ENCODE data around the gene UBE2N. TPM values are rescaled to one million over a fixed set of nuclear protein-coding genes. Genes with fewer than 3 reads are reported as not detected.

The UBE2N gene

GRCh38 chr12:93358058-93358457 is 83.7 kb downstream of the UBE2N start:
- no peak overlapping the region for H2BK120ac ChIP-seq (ENCODE audit: low read depth, low read length)
- H3K27ac ChIP-seq (ENCODE audit: low read length, poor library complexity, severe bottlenecking), result no peak overlapping the region
- no peak overlapping the region for H2AK5ac ChIP-seq (ENCODE audit: low read length, severe bottlenecking)
- H3K4ac ChIP-seq (ENCODE audit: low read depth in 1 of 2, low read length in 2 of 2), result no peak overlapping the region
- no peaks in the 10 kb centered on the region for H3K79me1 ChIP-seq (replicated peaks; ENCODE audit: low read length, poor library complexity, severe bottlenecking)
- no peak overlapping the region for H4K8ac ChIP-seq (ENCODE audit: low read length)
- H3K36me3 ChIP-seq (ENCODE audit: control insufficient read depth in 1 of 2, insufficient read depth in 2 of 2, low read depth in 1 of 2, low read length in 2 of 2), result no peaks in the 10 kb centered on the region
- H3K14ac ChIP-seq (ENCODE audit: low read length in 2 of 2), result no peak overlapping the region
- no peak overlapping the region for H2BK12ac ChIP-seq (ENCODE audit: low read length in 2 of 2)
- no peak overlapping the region for H4K91ac ChIP-seq (ENCODE audit: low read length)
- WGBS, result 94% methylated on average over 2 of the region's 2 CpGs
- peaks cover 3% of the 10 kb centered on the region for H3K4me1 ChIP-seq (ENCODE audit: control insufficient read depth, insufficient read depth, low read depth, low read length)
- no peak overlapping the region for H3K4me2 ChIP-seq (ENCODE audit: low read length, poor library complexity, severe bottlenecking)
- H3K23ac ChIP-seq (ENCODE audit: low read length in 2 of 2), result no peak overlapping the region
- DNase-seq, result no peak
- no peaks in the 10 kb centered on the region for H3K27me3 ChIP-seq (ENCODE audit: control insufficient read depth in 1 of 2, insufficient read depth in 1 of 2, low read length in 2 of 2)
- no peak overlapping the region for H3K4me3 ChIP-seq (ENCODE audit: insufficient read depth in 1 of 2, low read depth in 1 of 2, low read length in 2 of 2)
- no peaks in the 10 kb centered on the region for H3K9me3 ChIP-seq (ENCODE audit: control insufficient read depth, low read length)
- H2AFZ ChIP-seq (ENCODE audit: low read depth, low read length), result no peak overlapping the region
- H2BK5ac ChIP-seq (ENCODE audit: low read depth, low read length, poor library complexity, severe bottlenecking), result no peak overlapping the region
- no peak overlapping the region for H3K18ac ChIP-seq (ENCODE audit: low read depth in 1 of 2, low read length in 2 of 2)
- no peak overlapping the region for H2BK15ac ChIP-seq (ENCODE audit: low read depth, poor library complexity, severe bottlenecking)
- no peak overlapping the region for H3K9ac ChIP-seq (ENCODE audit: low read length)

- H3K9ac ChIP-seq (ENCODE audit: low read length), result no peak overlapping the region
- H3K18ac ChIP-seq (ENCODE audit: low read depth in 1 of 2, low read length in 2 of 2), result no peak overlapping the region
- H3K23ac ChIP-seq (ENCODE audit: low read length in 2 of 2), result no peak overlapping the region
- no peak overlapping the region for H2BK12ac ChIP-seq (ENCODE audit: low read length in 2 of 2)
- H3K4me3 ChIP-seq (ENCODE audit: insufficient read depth in 1 of 2, low read depth in 1 of 2, low read length in 2 of 2), result no peak overlapping the region
- no peaks in the 10 kb centered on the region for H3K79me1 ChIP-seq (replicated peaks; ENCODE audit: low read length, poor library complexity, severe bottlenecking)
- no peak overlapping the region for H4K8ac ChIP-seq (ENCODE audit: low read length)
- 100% methylated on average over 3 of the region's 8 CpGs for WGBS
- no peak overlapping the region for H2AFZ ChIP-seq (ENCODE audit: low read depth, low read length)
- H3K27me3 ChIP-seq (ENCODE audit: control insufficient read depth in 1 of 2, insufficient read depth in 1 of 2, low read length in 2 of 2), result no peaks in the 10 kb centered on the region
- no peak overlapping the region for H2BK5ac ChIP-seq (ENCODE audit: low read depth, low read length, poor library complexity, severe bottlenecking)
- no peak overlapping the region for H3K4me2 ChIP-seq (ENCODE audit: low read length, poor library complexity, severe bottlenecking)
- no peaks in the 10 kb centered on the region for H3K9me3 ChIP-seq (ENCODE audit: control insufficient read depth, low read length)
- H3K14ac ChIP-seq (ENCODE audit: low read length in 2 of 2), result no peak overlapping the region
- H2BK15ac ChIP-seq (ENCODE audit: low read depth, poor library complexity, severe bottlenecking), result no peak overlapping the region
- H3K4me1 ChIP-seq (ENCODE audit: control insufficient read depth, insufficient read depth, low read depth, low read length), result no peaks in the 10 kb centered on the region
- no peak overlapping the region for H3K27ac ChIP-seq (ENCODE audit: low read length, poor library complexity, severe bottlenecking)
- no peak for DNase-seq
- H3K36me3 ChIP-seq (ENCODE audit: control insufficient read depth in 1 of 2, insufficient read depth in 2 of 2, low read depth in 1 of 2, low read length in 2 of 2), result no peaks in the 10 kb centered on the region
- H2BK120ac ChIP-seq (ENCODE audit: low read depth, low read length), result no peak overlapping the region
- H4K91ac ChIP-seq (ENCODE audit: low read length), result no peak overlapping the region
- no peak overlapping the region for H3K4ac ChIP-seq (ENCODE audit: low read depth in 1 of 2, low read length in 2 of 2)
- no peak overlapping the region for H2AK5ac ChIP-seq (ENCODE audit: low read length, severe bottlenecking)
These were observed 85.5 kb downstream of the UBE2N start for GRCh38 chr12:93356214-93356613.

Small RNA genes within 50 kb of the gene (small RNA-seq; reads per million reads assigned to genes)
- gene RF00019 (ENCODE audit: low read depth), result not detected
